ENCODE results near the gene KIF23. TPM values are rescaled to one million over a fixed set of nuclear protein-coding genes. Genes with fewer than 3 reads are reported as not detected.

The KIF23 gene
- total RNA-seq, 5 donors from 2014 or later (not counting 1 experiment from before 2014, with no cell fraction given): 0.36 to 2.2 (median 0.76) TPM

DNA sequence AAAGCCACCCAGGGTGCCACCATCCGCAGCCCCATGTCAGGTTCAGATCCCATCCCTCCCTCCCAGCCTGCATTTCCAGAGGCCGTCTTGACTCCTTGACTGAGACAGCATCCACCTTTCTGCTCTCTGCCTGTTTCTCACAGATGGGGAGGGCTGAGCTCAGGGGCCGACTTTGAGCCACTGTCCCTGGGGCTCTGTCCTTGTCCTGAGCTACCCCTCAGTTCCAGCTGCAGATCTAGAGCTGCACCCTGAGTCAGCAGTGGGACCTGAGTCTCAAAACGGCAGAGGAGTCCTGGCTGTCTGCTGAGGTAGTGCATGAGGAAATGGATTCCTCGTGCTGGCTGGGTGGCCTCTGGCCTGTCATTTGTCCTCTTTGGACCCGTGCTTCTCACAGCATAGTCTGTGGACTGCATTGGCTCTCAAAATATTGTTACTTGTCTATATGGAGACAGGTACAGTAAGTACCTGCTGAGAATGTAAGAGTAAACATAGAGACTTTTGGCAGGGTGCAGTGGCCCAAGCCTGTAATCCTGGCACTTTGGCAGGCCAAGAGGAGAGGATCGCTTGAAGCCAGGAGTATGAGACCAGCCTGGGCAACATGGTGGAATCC is 60.8 kb downstream of the KIF23 start:
- 74% methylated on average over 6 of the region's 7 CpGs for WGBS (ENCODE audit: insufficient coverage)
- peaks cover 0 to 25% of the 10 kb centered on the region in 2 experiments for H3K27me3 ChIP-seq (replicated peaks in 1 of 2; ENCODE audit: control insufficient read depth in 2 of 2, extremely low read depth in 1 of 2, insufficient read depth in 2 of 2, low read length in 1 of 2)
- ChIA-PET POLR2A (interaction anchor here in 1 of 2 donors (0.7 kb wide), 1 partner anchor 23 kb away, joined by 3 read pairs; the partner anchor contains the start of gene RPLP1), CTCF (interaction anchor here (0.7 to 2.3 kb wide), 5 partner anchors 8 to 1248 kb away, joined by 4 to 17 read pairs (median 9); no protein-coding TSS in a partner anchor)
- H3K4me1 Mint-ChIP-seq: peaks cover 0 to 5% (median 4%) of the 10 kb centered on the region in 3 donors
- peak overlapping the region in 1 of 2 donors; percentile 71 for H3K27ac Mint-ChIP-seq
- H3K4me1 ChIP-seq (ENCODE audit: control insufficient read depth in 1 of 2, extremely low read depth in 1 of 2, insufficient read depth in 2 of 2, low read length in 2 of 2): peaks cover 0 to 9% of the 10 kb centered on the region in 2 experiments
- H3K4me3 Mint-ChIP-seq: no peak overlapping the region
- H3K27ac ChIP-seq (ENCODE audit: low read length): no peak overlapping the region
- peaks cover 3 to 5% of the 10 kb centered on the region in 2 donors for H3K27me3 Mint-ChIP-seq
- no peak for ATAC-seq (replicated peaks in 1 of 4)
- no peak for DNase-seq
- peaks cover 0 to 6% (median 4%) of the 10 kb centered on the region in 3 donors for H3K9me3 Mint-ChIP-seq
- no peaks in the 10 kb centered on the region for H3K36me3 Mint-ChIP-seq
- H3K36me3 ChIP-seq (ENCODE audit: control insufficient read depth in 2 of 2, extremely low read depth in 1 of 2, insufficient read depth in 1 of 2, low read length in 1 of 2): no peaks in the 10 kb centered on the region
- H3K4me3 ChIP-seq (ENCODE audit: control insufficient read depth in 1 of 2, extremely low read depth in 1 of 2, low read length in 1 of 2): no peak overlapping the region
- H3K9me3 ChIP-seq: peaks cover 2% of the 10 kb centered on the region

DNA sequence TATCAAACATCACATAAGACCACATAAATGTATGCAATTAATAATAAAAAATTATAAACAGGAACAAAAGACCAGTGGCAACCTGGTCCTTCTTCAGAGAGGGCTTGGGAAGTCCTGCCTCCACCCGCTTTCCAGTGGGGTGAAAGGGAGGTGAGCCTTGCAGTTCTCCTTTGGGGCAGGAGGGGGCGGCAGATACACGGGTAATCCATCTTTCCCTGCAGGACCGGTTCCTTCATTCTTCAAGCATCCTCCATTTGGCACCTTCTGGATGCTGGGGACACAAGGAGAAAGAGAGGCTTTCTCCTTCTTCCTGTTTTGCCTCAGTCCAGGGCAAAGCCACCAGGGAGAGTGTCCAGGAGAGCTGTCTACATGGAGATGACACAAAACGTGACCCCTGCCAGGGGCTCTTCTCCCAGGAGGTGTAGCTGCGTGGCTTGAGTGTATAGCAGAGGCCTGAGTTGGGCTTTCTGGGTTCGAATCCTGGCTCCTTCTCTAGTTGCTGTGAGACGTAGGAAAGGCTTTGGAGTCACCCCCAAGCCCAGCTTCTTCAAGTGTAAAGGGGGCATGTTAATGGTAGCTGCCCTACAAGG is 61.7 kb downstream of the KIF23 start:
- 67% methylated on average over 4 of the region's 8 CpGs for WGBS (ENCODE audit: insufficient coverage)
- H3K4me1 Mint-ChIP-seq: peaks cover 0 to 5% (median 5%) of the 10 kb centered on the region in 3 donors
- peaks cover 0 to 8% of the 10 kb centered on the region in 2 experiments for H3K4me1 ChIP-seq (ENCODE audit: control insufficient read depth in 1 of 2, extremely low read depth in 1 of 2, insufficient read depth in 2 of 2, low read length in 2 of 2)
- H3K27me3 ChIP-seq (replicated peaks in 1 of 2; ENCODE audit: control insufficient read depth in 2 of 2, extremely low read depth in 1 of 2, insufficient read depth in 2 of 2, low read length in 1 of 2): peaks cover 0 to 25% of the 10 kb centered on the region in 2 experiments
- H3K27ac Mint-ChIP-seq: no peak overlapping the region
- H3K27ac ChIP-seq (ENCODE audit: low read length): no peak overlapping the region
- peak; percentile 73 to 83 (median 80) for ATAC-seq (replicated peaks in 1 of 4)
- no peaks in the 10 kb centered on the region for H3K36me3 Mint-ChIP-seq
- DNase-seq: peak; percentile 25 to 82 (median 64)
- peaks cover 3 to 5% of the 10 kb centered on the region in 2 donors for H3K27me3 Mint-ChIP-seq
- ChIA-PET POLR2A (interaction anchor here in 1 of 2 donors (0.7 kb wide), 3 partner anchors 22 to 25 kb away, joined by 3 to 8 read pairs (median 7); partner anchors contain the start of gene RPLP1), CTCF (interaction anchor here (0.6 to 2.3 kb wide), 15 partner anchors 9 to 1248 kb away, joined by 3 to 17 read pairs (median 5); no protein-coding TSS in a partner anchor)
- H3K4me3 Mint-ChIP-seq: no peak overlapping the region
- H3K9me3 ChIP-seq: peaks cover 2% of the 10 kb centered on the region
- H3K9me3 Mint-ChIP-seq: peaks cover 0 to 6% (median 4%) of the 10 kb centered on the region in 3 donors
- no peaks in the 10 kb centered on the region for H3K36me3 ChIP-seq (ENCODE audit: control insufficient read depth in 2 of 2, extremely low read depth in 1 of 2, insufficient read depth in 1 of 2, low read length in 1 of 2)
- H3K4me3 ChIP-seq (ENCODE audit: control insufficient read depth in 1 of 2, extremely low read depth in 1 of 2, low read length in 1 of 2): no peak overlapping the region

DNA sequence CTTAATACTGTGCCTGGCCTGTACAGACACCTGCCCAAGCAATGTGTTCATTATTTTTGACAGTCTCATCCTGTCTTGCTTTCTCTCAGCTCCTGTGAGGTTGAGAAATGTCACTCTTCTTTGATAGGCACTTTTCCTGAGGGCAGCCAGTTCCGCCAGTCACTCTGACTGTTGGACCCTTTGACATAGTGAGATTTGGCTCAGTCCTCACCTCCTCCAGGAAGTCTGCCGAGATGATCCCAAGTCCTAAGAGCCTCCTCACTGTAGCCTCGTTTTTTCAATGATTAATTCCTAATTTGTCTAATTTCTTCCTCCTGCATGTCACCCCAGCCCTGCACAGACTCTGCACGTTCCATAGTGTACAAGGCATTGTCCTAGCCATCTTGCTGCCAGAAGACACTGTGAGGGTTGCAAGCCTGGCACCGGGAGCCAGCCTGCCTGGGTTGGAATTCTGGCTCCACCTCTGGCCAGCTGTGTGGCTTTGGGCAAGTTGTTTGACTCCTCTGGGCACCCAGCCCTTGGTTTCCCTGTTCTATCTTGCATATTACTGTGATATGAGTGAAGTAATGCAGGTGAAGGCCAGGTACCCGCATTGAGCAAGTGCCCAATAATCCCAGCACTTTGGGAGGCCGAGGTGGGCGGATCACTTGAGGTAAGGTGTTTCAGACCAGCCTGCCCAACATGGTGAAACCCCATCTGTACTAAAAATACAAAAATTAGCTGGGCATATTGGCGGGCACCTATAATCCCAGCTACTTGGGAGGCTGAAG is 62.7 kb downstream of the KIF23 start:
- Mint-ChIP-seq H3K36me3 (no peaks in the 10 kb centered on the region), H3K27me3 (peaks cover 3 to 5% of the 10 kb centered on the region in 2 donors), H3K9me3 (peaks cover 0 to 6% (median 4%) of the 10 kb centered on the region in 3 donors), H3K4me3 (no peak overlapping the region), H3K27ac (peak overlapping the region in 1 of 2 donors; percentile 17), H3K4me1 (peaks cover 0 to 5% (median 3%) of the 10 kb centered on the region in 3 donors)
- H3K27ac ChIP-seq (ENCODE audit: low read length): no peak overlapping the region
- DNase-seq (no peak), ATAC-seq (replicated peaks in 1 of 4) (no peak)
- H3K4me1 ChIP-seq (ENCODE audit: control insufficient read depth in 1 of 2, extremely low read depth in 1 of 2, insufficient read depth in 2 of 2, low read length in 2 of 2): peaks cover 0 to 8% of the 10 kb centered on the region in 2 experiments
- H3K36me3 ChIP-seq (ENCODE audit: control insufficient read depth in 2 of 2, extremely low read depth in 1 of 2, insufficient read depth in 1 of 2, low read length in 1 of 2): no peaks in the 10 kb centered on the region
- H3K9me3 ChIP-seq: peaks cover 2% of the 10 kb centered on the region
- no peak overlapping the region for H3K4me3 ChIP-seq (ENCODE audit: control insufficient read depth in 1 of 2, extremely low read depth in 1 of 2, low read length in 1 of 2)
- H3K27me3 ChIP-seq (replicated peaks in 1 of 2; ENCODE audit: control insufficient read depth in 2 of 2, extremely low read depth in 1 of 2, insufficient read depth in 2 of 2, low read length in 1 of 2): peaks cover 0 to 25% of the 10 kb centered on the region in 2 experiments
- POLR2A ChIA-PET: interaction anchor here in 1 of 2 donors (0.7 kb wide), 1 partner anchor 23 kb away, joined by 7 read pairs; no protein-coding TSS in a partner anchor
- 79% methylated on average over 5 of the region's 9 CpGs for WGBS (ENCODE audit: insufficient coverage)
- CTCF ChIA-PET: interaction anchor here (0.6 to 2.3 kb wide), 11 partner anchors 8 to 1247 kb away, joined by 3 to 14 read pairs (median 8); no protein-coding TSS in a partner anchor

DNA sequence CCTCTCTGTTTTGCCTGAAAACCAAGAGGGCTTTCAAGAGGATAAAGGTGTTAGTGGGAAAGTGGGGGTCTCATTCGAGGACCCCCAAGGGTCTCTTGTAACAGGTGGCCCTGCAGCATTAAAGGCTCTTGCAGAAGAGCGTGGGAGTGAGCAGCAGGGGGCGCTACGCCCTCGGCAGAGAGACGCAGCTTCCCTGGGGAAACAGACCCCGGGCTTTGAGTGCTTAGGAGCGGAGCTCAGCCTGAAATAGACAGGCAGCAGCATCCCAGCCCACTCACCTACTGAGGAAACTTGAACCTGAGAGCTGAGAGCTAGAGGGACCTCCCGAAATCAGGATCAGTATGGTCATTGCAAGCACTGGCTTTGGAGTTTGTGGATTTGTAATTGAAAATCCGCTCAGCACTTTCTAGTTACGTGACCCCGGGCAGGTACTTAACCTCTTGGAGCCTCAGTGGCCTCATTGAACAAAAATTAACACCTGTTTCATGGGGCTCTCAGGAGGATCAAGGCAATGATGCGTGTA is 64.2 kb downstream of the KIF23 start:
- WGBS (ENCODE audit: insufficient coverage): 35% methylated on average over 12 of the region's 13 CpGs
- H3K36me3 Mint-ChIP-seq: no peaks in the 10 kb centered on the region
- CTCF ChIA-PET: interaction anchor here (0.5 to 1.6 kb wide), 11 partner anchors 16 to 1100 kb away, joined by 3 to 8 read pairs (median 4); no protein-coding TSS in a partner anchor

DNA sequence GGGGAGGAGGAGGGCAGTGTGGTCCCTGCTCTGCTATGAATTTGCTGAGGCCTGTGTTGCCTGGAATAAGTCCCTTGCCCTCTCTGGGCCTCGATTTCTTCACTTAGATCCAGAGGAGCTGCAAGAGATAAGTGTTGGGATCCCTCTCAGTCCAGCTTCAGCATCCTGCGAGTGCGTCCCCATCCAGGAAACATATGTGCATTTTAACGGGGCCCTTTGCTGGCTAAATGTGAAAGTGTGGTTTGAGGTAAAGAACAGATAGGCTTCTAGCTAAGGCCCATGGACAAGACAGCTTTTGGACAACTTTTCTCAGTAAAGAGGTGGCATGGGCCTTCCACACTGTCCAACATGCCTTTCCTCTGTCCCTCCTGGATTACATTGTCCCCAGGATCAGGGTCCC is 64.9 kb downstream of the KIF23 start:
- H3K9me3 Mint-ChIP-seq: peaks cover 0 to 6% (median 4%) of the 10 kb centered on the region in 3 donors
- H3K4me3 ChIP-seq (ENCODE audit: control insufficient read depth in 1 of 2, extremely low read depth in 1 of 2, low read length in 1 of 2): no peak overlapping the region
- H3K36me3 ChIP-seq (ENCODE audit: control insufficient read depth in 2 of 2, extremely low read depth in 1 of 2, insufficient read depth in 1 of 2, low read length in 1 of 2): no peaks in the 10 kb centered on the region
- H3K4me3 Mint-ChIP-seq: no peak overlapping the region
- CTCF ChIA-PET: interaction anchor here (0.9 to 1.7 kb wide), 3 partner anchors 10 to 1244 kb away, joined by 3 to 6 read pairs (median 3); no protein-coding TSS in a partner anchor
- no peak for ATAC-seq (replicated peaks in 1 of 4)
- peaks cover 0 to 8% of the 10 kb centered on the region in 2 experiments for H3K4me1 ChIP-seq (ENCODE audit: control insufficient read depth in 1 of 2, extremely low read depth in 1 of 2, insufficient read depth in 2 of 2, low read length in 2 of 2)
- H3K27me3 Mint-ChIP-seq: peaks cover 3 to 5% of the 10 kb centered on the region in 2 donors
- H3K27ac Mint-ChIP-seq: no peak overlapping the region
- DNase-seq: no peak
- POLR2A ChIA-PET: no interaction called here
- no peaks in the 10 kb centered on the region for H3K36me3 Mint-ChIP-seq
- H3K27ac ChIP-seq (ENCODE audit: low read length): no peak overlapping the region
- peaks cover 0 to 5% (median 4%) of the 10 kb centered on the region in 3 donors for H3K4me1 Mint-ChIP-seq
- peaks cover 2% of the 10 kb centered on the region for H3K9me3 ChIP-seq
- peaks cover 0 to 24% of the 10 kb centered on the region in 2 experiments for H3K27me3 ChIP-seq (replicated peaks in 1 of 2; ENCODE audit: control insufficient read depth in 2 of 2, extremely low read depth in 1 of 2, insufficient read depth in 2 of 2, low read length in 1 of 2)
- no CpG with 5 or more reads among the region's 4 CpGs for WGBS (ENCODE audit: insufficient coverage)

More for the DNA sequence above, 64.2 kb downstream of the KIF23 start:
- H3K4me1 ChIP-seq (ENCODE audit: control insufficient read depth in 1 of 2, extremely low read depth in 1 of 2, insufficient read depth in 2 of 2, low read length in 2 of 2): peaks cover 0 to 8% of the 10 kb centered on the region in 2 experiments
- no peak overlapping the region for H3K27ac ChIP-seq (ENCODE audit: low read length)
- no peak overlapping the region for H3K4me3 ChIP-seq (ENCODE audit: control insufficient read depth in 1 of 2, extremely low read depth in 1 of 2, low read length in 1 of 2)
- H3K4me3 Mint-ChIP-seq: no peak overlapping the region
- peak in 21 of 35 experiments; percentile 8 to 70 (median 38) for DNase-seq
- H3K27me3 Mint-ChIP-seq: peaks cover 3 to 5% of the 10 kb centered on the region in 2 donors
- ATAC-seq (replicated peaks in 1 of 4): peak in 3 of 4 experiments; percentile 46 to 52 (median 47)
- POLR2A ChIA-PET: interaction anchor here (0.6 to 0.7 kb wide), 3 partner anchors 157 to 789 kb away, joined by 3 to 12 read pairs (median 3); no protein-coding TSS in a partner anchor
- H3K9me3 Mint-ChIP-seq: peaks cover 0 to 6% (median 4%) of the 10 kb centered on the region in 3 donors
- H3K36me3 ChIP-seq (ENCODE audit: control insufficient read depth in 2 of 2, extremely low read depth in 1 of 2, insufficient read depth in 1 of 2, low read length in 1 of 2): no peaks in the 10 kb centered on the region
- H3K9me3 ChIP-seq: peaks cover 2% of the 10 kb centered on the region
- H3K27ac Mint-ChIP-seq: no peak overlapping the region
- peaks cover 0 to 5% (median 4%) of the 10 kb centered on the region in 3 donors for H3K4me1 Mint-ChIP-seq
- H3K27me3 ChIP-seq (replicated peaks in 1 of 2; ENCODE audit: control insufficient read depth in 2 of 2, extremely low read depth in 1 of 2, insufficient read depth in 2 of 2, low read length in 1 of 2): peaks cover 0 to 25% of the 10 kb centered on the region in 2 experiments
